Measurements from ENCODE around the gene RLIM. TPM values are rescaled to one million over a fixed set of nuclear protein-coding genes. Genes with fewer than 3 reads are reported as not detected.

The RLIM gene
- polyA plus RNA-seq, 1 donor from 2014 or later: 40.4 TPM

DNA sequence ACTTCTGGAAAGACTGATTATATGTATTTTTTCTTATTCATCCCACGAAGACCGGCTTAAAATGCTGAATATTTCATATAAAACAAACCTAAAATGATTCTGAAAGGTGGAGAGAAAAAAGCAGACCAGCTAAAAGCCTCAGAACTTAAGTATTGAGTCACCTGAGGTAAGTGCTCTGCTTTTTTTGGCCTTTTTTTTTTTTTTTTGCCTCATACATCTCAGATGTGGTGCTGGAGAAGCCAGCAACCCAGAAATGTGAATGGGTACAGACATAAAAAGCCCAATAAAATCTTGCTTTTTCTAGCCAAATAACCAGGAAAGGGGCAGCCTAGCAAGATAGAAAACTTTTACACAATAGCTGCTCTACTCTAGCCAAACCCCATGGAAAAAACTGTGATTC lies 57.0 kb downstream of the RLIM start:
- no peak overlapping the region for H3K4me3 ChIP-seq (ENCODE audit: low read length)
- no peak overlapping the region for H3K9ac ChIP-seq (ENCODE audit: low read length)
- TF ChIP-seq EZH2 (IDR thresholded peaks at IDR 0.05; ENCODE audit: borderline replicate concordance, insufficient read depth, low read length, poor library complexity, severe bottlenecking): no peak
- TF ChIP-seq, protein P1, sequence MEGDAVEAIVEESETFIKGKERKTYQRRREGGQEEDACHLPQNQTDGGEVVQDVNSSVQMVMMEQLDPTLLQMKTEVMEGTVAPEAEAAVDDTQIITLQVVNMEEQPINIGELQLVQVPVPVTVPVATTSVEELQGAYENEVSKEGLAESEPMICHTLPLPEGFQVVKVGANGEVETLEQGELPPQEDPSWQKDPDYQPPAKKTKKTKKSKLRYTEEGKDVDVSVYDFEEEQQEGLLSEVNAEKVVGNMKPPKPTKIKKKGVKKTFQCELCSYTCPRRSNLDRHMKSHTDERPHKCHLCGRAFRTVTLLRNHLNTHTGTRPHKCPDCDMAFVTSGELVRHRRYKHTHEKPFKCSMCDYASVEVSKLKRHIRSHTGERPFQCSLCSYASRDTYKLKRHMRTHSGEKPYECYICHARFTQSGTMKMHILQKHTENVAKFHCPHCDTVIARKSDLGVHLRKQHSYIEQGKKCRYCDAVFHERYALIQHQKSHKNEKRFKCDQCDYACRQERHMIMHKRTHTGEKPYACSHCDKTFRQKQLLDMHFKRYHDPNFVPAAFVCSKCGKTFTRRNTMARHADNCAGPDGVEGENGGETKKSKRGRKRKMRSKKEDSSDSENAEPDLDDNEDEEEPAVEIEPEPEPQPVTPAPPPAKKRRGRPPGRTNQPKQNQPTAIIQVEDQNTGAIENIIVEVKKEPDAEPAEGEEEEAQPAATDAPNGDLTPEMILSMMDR (IDR thresholded peaks at IDR 0.05; ENCODE audit: poor library complexity, severe bottlenecking): no peak
- TF ChIP-seq SMC3 (conservative IDR thresholded peaks at IDR 0.05; ENCODE audit: poor library complexity): no peak
- no peaks in the 10 kb centered on the region for H3K36me3 ChIP-seq (ENCODE audit: insufficient read depth, low read length)
- H3K27me3 ChIP-seq (ENCODE audit: insufficient read depth, low read depth, low read length): no peaks in the 10 kb centered on the region
- H3F3A ChIP-seq (ENCODE audit: insufficient read depth, low read length, poor library complexity, severe bottlenecking): no peaks in the 10 kb centered on the region
- H3K27ac ChIP-seq (ENCODE audit: low read length): no peak overlapping the region
- H3K9me3 ChIP-seq (ENCODE audit: low read length): no peaks in the 10 kb centered on the region
- no peaks in the 10 kb centered on the region for H4K20me1 ChIP-seq (ENCODE audit: insufficient read depth)
- no peaks in the 10 kb centered on the region for H3K9me2 ChIP-seq (ENCODE audit: insufficient read depth, low read length)
- no peak overlapping the region for H2AFZ ChIP-seq (ENCODE audit: low read depth, low read length)
- no peaks in the 10 kb centered on the region for H3K79me2 ChIP-seq (replicated peaks; ENCODE audit: insufficient read depth, low read length)
- H3K4me2 ChIP-seq (ENCODE audit: low read length): no peak overlapping the region

DNA sequence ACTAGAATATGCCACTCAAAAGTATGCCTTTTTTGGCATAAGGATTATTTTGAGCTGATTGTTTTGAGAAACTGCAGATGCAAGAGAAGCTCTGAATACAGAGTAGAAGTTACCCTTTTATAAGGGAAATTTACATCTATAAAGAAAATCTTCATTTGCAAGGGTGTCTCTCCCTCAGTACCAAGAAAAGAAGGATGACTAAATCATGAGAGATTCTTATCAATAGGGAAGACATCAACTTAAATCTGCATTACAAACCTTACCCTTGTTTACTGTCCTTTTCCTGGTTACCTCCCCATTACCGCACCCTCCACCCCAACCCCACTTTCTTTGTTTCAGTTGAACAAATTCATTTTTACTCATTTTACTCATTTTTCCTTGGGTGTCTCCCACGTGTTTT lies 62.5 kb downstream of the RLIM start:
- Histone ChIP-seq H3K4me2 (ENCODE audit: low read length) (no peak overlapping the region), H3F3A (ENCODE audit: insufficient read depth, low read length, poor library complexity, severe bottlenecking) (no peaks in the 10 kb centered on the region), H2AFZ (ENCODE audit: low read depth, low read length) (no peak overlapping the region), H3K9me2 (ENCODE audit: insufficient read depth, low read length) (no peaks in the 10 kb centered on the region), H3K27me3 (ENCODE audit: insufficient read depth, low read depth, low read length) (no peaks in the 10 kb centered on the region), H3K9ac (ENCODE audit: low read length) (no peak overlapping the region), H3K27ac (ENCODE audit: low read length) (no peak overlapping the region), H3K36me3 (ENCODE audit: insufficient read depth, low read length) (no peaks in the 10 kb centered on the region), H3K79me2 (replicated peaks; ENCODE audit: insufficient read depth, low read length) (no peaks in the 10 kb centered on the region), H4K20me1 (ENCODE audit: insufficient read depth) (no peaks in the 10 kb centered on the region), H3K9me3 (ENCODE audit: low read length) (no peaks in the 10 kb centered on the region), H3K4me3 (ENCODE audit: low read length) (no peak overlapping the region)
- TF ChIP-seq, protein P2, sequence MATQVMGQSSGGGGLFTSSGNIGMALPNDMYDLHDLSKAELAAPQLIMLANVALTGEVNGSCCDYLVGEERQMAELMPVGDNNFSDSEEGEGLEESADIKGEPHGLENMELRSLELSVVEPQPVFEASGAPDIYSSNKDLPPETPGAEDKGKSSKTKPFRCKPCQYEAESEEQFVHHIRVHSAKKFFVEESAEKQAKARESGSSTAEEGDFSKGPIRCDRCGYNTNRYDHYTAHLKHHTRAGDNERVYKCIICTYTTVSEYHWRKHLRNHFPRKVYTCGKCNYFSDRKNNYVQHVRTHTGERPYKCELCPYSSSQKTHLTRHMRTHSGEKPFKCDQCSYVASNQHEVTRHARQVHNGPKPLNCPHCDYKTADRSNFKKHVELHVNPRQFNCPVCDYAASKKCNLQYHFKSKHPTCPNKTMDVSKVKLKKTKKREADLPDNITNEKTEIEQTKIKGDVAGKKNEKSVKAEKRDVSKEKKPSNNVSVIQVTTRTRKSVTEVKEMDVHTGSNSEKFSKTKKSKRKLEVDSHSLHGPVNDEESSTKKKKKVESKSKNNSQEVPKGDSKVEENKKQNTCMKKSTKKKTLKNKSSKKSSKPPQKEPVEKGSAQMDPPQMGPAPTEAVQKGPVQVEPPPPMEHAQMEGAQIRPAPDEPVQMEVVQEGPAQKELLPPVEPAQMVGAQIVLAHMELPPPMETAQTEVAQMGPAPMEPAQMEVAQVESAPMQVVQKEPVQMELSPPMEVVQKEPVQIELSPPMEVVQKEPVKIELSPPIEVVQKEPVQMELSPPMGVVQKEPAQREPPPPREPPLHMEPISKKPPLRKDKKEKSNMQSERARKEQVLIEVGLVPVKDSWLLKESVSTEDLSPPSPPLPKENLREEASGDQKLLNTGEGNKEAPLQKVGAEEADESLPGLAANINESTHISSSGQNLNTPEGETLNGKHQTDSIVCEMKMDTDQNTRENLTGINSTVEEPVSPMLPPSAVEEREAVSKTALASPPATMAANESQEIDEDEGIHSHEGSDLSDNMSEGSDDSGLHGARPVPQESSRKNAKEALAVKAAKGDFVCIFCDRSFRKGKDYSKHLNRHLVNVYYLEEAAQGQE (IDR thresholded peaks at IDR 0.05; ENCODE audit: borderline replicate concordance): no peak
- no peak for TF ChIP-seq TAF1 (IDR thresholded peaks at IDR 0.05; ENCODE audit: low read depth)
- TF ChIP-seq, protein P1 (IDR thresholded peaks at IDR 0.05; ENCODE audit: poor library complexity, severe bottlenecking): no peak

DNA sequence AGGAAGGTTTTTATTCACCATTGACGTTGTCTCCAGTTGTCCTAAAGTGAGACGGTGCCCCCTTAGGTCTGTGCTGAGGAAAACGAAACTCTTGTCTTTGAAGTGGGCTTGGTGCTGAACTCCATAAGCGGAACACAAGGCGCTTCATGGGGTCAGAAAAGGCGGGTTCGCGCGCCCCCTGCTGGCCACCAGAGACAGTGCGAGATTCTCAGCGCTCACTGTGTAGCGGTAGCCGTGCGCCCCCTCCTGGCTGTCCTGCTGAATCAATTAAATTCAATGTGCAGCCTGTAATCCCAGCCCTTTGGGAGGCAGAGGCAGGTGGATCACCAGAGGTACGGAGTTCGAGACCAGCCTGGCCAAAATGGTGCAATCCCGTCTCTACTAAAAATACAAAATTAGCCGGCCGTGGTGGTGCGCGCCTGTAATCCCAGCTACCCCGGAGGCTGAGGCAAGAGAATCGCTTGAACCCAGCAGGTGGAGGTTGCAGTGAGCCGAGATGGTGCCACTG lies 64.1 kb downstream of the RLIM start:
- Histone ChIP-seq H3K36me3 (ENCODE audit: insufficient read depth, low read length) (no peaks in the 10 kb centered on the region), H3K9ac (ENCODE audit: low read length) (no peak overlapping the region), H3K27ac (ENCODE audit: low read length) (no peak overlapping the region), H4K20me1 (ENCODE audit: insufficient read depth) (no peaks in the 10 kb centered on the region), H3F3A (ENCODE audit: insufficient read depth, low read length, poor library complexity, severe bottlenecking) (no peaks in the 10 kb centered on the region), H3K4me3 (ENCODE audit: low read length) (no peak overlapping the region), H3K9me2 (ENCODE audit: insufficient read depth, low read length) (no peaks in the 10 kb centered on the region), H3K4me2 (ENCODE audit: low read length) (no peak overlapping the region), H3K79me2 (replicated peaks; ENCODE audit: insufficient read depth, low read length) (no peaks in the 10 kb centered on the region), H3K27me3 (ENCODE audit: insufficient read depth, low read depth, low read length) (no peaks in the 10 kb centered on the region), H2AFZ (ENCODE audit: low read depth, low read length) (no peak overlapping the region), H3K9me3 (ENCODE audit: low read length) (no peaks in the 10 kb centered on the region)
- TF ChIP-seq RAD21 (conservative IDR thresholded peaks at IDR 0.05): peak; percentile 95
- TF ChIP-seq, protein P1 (IDR thresholded peaks at IDR 0.05; ENCODE audit: poor library complexity, severe bottlenecking): peak; percentile 97
- TF ChIP-seq MXI1 (conservative IDR thresholded peaks at IDR 0.05; ENCODE audit: poor library complexity, severe bottlenecking): no peak
- peak; percentile 98 for TF ChIP-seq SMC3 (conservative IDR thresholded peaks at IDR 0.05; ENCODE audit: poor library complexity)
